NB4 (cell line): ENCODE measurements around the gene GPBP1.

ENCODE experiments used
- CTCF ChIP-seq: IDR thresholded peaks from one replicate; pipeline ENCODE4 v1.5.1; 2012; ENCODE audit warnings: low read depth, low read length
- MAX ChIP-seq: IDR thresholded peaks from 2 replicates; pipeline ENCODE4 v1.6.1; 2011; ENCODE audit warnings: low read depth, low read length
- MYC ChIP-seq: IDR thresholded peaks from 2 replicates; pipeline ENCODE4 v1.6.1; 2011; ENCODE audit warnings: low read depth, low read length
- POLR2A ChIP-seq: IDR thresholded peaks from 2 replicates; pipeline ENCODE4 v1.6.1; 2011; ENCODE audit warnings: mild to moderate bottlenecking; ENCODE audit not compliant: insufficient read length; ENCODE audit errors: extremely low read depth

GRCh38 chr5:57128325-57128724 is 45.5 kb upstream of the GPBP1 start:
- TF ChIP-seq POLR2A (no peak), CTCF (no peak), MYC (no peak), MAX (no peak)
